ENCODE measurements around the gene CREBBP.
A peak's percentile ranks its signal among the peaks of the same experiment; 100 is the strongest.

Gene CREBBP

GRCh38 chr16:3880623-3881498 lies at the start of gene CREBBP:
CREBBP (minus strand) TSS chr16:3880713; CDS start chr16:3879916, 797 bp downstream.
- TF ChIP-seq EGR1 (IDR thresholded peaks at IDR 0.05): 0 out of 2 replicates have a peak, but pooled peaks have one; percentile 14
- TF ChIP-seq, protein P1, sequence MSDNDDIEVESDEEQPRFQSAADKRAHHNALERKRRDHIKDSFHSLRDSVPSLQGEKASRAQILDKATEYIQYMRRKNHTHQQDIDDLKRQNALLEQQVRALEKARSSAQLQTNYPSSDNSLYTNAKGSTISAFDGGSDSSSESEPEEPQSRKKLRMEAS (IDR thresholded peaks at IDR 0.05): peak; percentile 33; the same call in 1 of the 2 replicates
- no peak for TF ChIP-seq CEBPB (IDR thresholded peaks at IDR 0.05)
- peak; percentile 63; the same call in 1 of the 2 replicates for TF ChIP-seq TAF1 (IDR thresholded peaks at IDR 0.05; ENCODE audit: low read depth)
- TF ChIP-seq YY1 (IDR thresholded peaks at IDR 0.05; ENCODE audit: low read depth): 0 out of 2 replicates have a peak, but pooled peaks have one; percentile 67
- peak; percentile 18; the same call in 1 of the 2 replicates for TF ChIP-seq TCF12 (IDR thresholded peaks at IDR 0.05; ENCODE audit: low read depth)
- TF ChIP-seq ZBTB7A (IDR thresholded peaks at IDR 0.05; ENCODE audit: low read depth): peak; percentile 84
- no peak for TF ChIP-seq USF1 (IDR thresholded peaks at IDR 0.05)
- TF ChIP-seq EP300 (IDR thresholded peaks at IDR 0.05; ENCODE audit: borderline replicate concordance): no peak

GRCh38 chr16:3924763-3925162 lies 44.2 kb upstream of the CREBBP start:
- TF ChIP-seq, protein P1 (IDR thresholded peaks at IDR 0.05): no peak
- no peak for TF ChIP-seq RAD21 (IDR thresholded peaks at IDR 0.05; ENCODE audit: low read depth)
- no peak for TF ChIP-seq ZBTB7A (IDR thresholded peaks at IDR 0.05; ENCODE audit: low read depth)
- no peak for TF ChIP-seq TEAD4 (IDR thresholded peaks at IDR 0.05)
- TF ChIP-seq, protein P2, sequence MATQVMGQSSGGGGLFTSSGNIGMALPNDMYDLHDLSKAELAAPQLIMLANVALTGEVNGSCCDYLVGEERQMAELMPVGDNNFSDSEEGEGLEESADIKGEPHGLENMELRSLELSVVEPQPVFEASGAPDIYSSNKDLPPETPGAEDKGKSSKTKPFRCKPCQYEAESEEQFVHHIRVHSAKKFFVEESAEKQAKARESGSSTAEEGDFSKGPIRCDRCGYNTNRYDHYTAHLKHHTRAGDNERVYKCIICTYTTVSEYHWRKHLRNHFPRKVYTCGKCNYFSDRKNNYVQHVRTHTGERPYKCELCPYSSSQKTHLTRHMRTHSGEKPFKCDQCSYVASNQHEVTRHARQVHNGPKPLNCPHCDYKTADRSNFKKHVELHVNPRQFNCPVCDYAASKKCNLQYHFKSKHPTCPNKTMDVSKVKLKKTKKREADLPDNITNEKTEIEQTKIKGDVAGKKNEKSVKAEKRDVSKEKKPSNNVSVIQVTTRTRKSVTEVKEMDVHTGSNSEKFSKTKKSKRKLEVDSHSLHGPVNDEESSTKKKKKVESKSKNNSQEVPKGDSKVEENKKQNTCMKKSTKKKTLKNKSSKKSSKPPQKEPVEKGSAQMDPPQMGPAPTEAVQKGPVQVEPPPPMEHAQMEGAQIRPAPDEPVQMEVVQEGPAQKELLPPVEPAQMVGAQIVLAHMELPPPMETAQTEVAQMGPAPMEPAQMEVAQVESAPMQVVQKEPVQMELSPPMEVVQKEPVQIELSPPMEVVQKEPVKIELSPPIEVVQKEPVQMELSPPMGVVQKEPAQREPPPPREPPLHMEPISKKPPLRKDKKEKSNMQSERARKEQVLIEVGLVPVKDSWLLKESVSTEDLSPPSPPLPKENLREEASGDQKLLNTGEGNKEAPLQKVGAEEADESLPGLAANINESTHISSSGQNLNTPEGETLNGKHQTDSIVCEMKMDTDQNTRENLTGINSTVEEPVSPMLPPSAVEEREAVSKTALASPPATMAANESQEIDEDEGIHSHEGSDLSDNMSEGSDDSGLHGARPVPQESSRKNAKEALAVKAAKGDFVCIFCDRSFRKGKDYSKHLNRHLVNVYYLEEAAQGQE (IDR thresholded peaks at IDR 0.05; ENCODE audit: low read depth): no peak
- no peak for TF ChIP-seq CEBPB (IDR thresholded peaks at IDR 0.05)
- TF ChIP-seq TAF1 (IDR thresholded peaks at IDR 0.05; ENCODE audit: low read depth): no peak

DNA sequence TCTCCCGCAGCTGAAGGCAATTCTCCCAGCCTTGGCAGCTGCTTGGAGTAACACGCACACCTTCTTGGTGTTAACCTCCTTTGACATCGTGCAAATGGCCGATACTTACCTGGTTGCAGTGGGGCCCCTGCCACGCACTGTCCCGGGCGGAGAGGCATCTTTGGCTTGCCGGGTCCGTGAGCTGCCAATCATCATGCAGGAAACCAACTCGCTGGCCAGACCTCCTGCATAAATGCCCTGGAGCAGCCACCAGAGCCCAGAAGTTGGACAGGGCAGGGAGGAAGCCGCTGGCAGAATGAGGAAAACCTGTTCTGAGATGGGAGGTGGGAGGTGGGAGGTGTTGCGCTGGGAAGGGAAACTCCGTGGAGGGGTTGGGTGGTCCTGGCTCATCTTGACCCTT lies 41.7 kb upstream of the CREBBP start:
- TF ChIP-seq, protein P1 (IDR thresholded peaks at IDR 0.05): no peak
- TF ChIP-seq CEBPB (IDR thresholded peaks at IDR 0.05) (no peak), USF1 (IDR thresholded peaks at IDR 0.05) (no peak), TAF1 (IDR thresholded peaks at IDR 0.05; ENCODE audit: low read depth) (no peak), TCF12 (IDR thresholded peaks at IDR 0.05; ENCODE audit: low read depth) (no peak), EP300 (IDR thresholded peaks at IDR 0.05; ENCODE audit: borderline replicate concordance) (no peak), CREB1 (IDR thresholded peaks at IDR 0.05; ENCODE audit: low read depth) (no peak), TEAD4 (IDR thresholded peaks at IDR 0.05) (no peak), RAD21 (IDR thresholded peaks at IDR 0.05; ENCODE audit: low read depth) (no peak), EGR1 (IDR thresholded peaks at IDR 0.05) (no peak), FOXM1 (IDR thresholded peaks at IDR 0.05; ENCODE audit: borderline replicate concordance, low read depth) (no peak), YY1 (IDR thresholded peaks at IDR 0.05; ENCODE audit: low read depth) (no peak), NFIC (IDR thresholded peaks at IDR 0.05) (no peak), ZBTB7A (IDR thresholded peaks at IDR 0.05; ENCODE audit: low read depth) (no peak)
- TF ChIP-seq, protein P2 (IDR thresholded peaks at IDR 0.05; ENCODE audit: low read depth): no peak

GRCh38 chr16:3920206-3920605 lies 39.7 kb upstream of the CREBBP start:
- TF ChIP-seq EGR1 (IDR thresholded peaks at IDR 0.05) (no peak), TCF12 (IDR thresholded peaks at IDR 0.05; ENCODE audit: low read depth) (no peak), FOXM1 (IDR thresholded peaks at IDR 0.05; ENCODE audit: borderline replicate concordance, low read depth) (no peak), NFIC (IDR thresholded peaks at IDR 0.05) (no peak), YY1 (IDR thresholded peaks at IDR 0.05; ENCODE audit: low read depth) (no peak), RAD21 (IDR thresholded peaks at IDR 0.05; ENCODE audit: low read depth) (no peak), USF1 (IDR thresholded peaks at IDR 0.05) (no peak)
- TF ChIP-seq, protein P2 (IDR thresholded peaks at IDR 0.05; ENCODE audit: low read depth): no peak

Data from Ishikawa (cell line).